Left renal pelvis (tissue), 4 donors: ENCODE results near the gene PRICKLE2. TPM values are rescaled to one million over a fixed set of nuclear protein-coding genes. Genes with fewer than 3 reads are reported as not detected.

Source experiments
- DNase-seq, 4 donors: peaks; one replicate each; pipeline ENCODE4 v3.0.0-alpha.2; 2013; ENCODE audit warnings: low read depth in 4 of 4, low spot score in 3 of 4
- polyA plus RNA-seq, 4 donors: library from polyadenylated mRNA; unstranded; fragments of 120-200 nt; gene quantifications; one replicate each; pipeline ENCODE4 v1.2.1, GENCODE V29; 2013; ENCODE audit not compliant: insufficient read length in 4 of 4

PRICKLE2 gene
- polyA plus RNA-seq, 4 donors: 19.3 to 20.8 (median 20.0) TPM

DNA sequence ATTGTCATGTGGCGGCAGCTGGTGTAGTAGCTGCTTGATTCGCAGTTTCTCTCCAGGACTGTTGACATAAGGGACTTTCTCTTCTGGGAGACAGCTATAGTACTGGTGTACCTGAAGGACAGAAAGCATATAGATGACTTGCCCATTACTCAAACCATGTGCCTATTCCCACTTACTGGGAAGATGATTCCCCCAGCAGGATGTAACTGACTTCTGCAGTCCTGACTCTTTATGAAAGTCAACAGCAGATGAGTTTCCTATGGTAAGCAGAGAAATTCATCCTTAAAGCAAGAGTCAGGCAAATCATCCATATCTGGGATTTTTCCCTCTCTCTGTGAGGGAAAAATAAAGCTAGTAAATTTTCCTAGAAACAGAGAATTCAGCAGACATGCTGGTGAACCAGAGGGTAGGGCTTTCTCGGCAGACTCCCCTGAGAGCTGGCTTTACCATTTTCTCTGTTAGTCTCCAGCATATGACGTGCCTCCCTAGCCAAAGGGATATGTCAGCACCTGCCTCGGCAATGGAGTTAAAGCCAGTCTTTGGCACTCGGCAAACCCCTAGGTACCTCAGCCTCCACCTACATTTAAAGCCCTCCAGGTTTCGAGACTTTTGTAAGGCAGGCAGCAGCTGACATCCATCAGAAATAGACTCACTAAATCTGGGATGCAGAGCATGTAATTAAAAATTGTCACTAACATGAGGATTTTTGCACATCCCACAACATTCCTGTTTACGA, 62.1 kb downstream of the PRICKLE2 start:
- DNase-seq: no peak

- no peak for DNase-seq
Measured at GRCh38 chr3:64161481-64161952, 63.7 kb downstream of the PRICKLE2 start.

- no peak for DNase-seq
Measured at GRCh38 chr3:64160000-64160695, 65.1 kb downstream of the PRICKLE2 start.

- no peak for DNase-seq
Measured at GRCh38 chr3:64158334-64158733, 66.9 kb downstream of the PRICKLE2 start.

DNA sequence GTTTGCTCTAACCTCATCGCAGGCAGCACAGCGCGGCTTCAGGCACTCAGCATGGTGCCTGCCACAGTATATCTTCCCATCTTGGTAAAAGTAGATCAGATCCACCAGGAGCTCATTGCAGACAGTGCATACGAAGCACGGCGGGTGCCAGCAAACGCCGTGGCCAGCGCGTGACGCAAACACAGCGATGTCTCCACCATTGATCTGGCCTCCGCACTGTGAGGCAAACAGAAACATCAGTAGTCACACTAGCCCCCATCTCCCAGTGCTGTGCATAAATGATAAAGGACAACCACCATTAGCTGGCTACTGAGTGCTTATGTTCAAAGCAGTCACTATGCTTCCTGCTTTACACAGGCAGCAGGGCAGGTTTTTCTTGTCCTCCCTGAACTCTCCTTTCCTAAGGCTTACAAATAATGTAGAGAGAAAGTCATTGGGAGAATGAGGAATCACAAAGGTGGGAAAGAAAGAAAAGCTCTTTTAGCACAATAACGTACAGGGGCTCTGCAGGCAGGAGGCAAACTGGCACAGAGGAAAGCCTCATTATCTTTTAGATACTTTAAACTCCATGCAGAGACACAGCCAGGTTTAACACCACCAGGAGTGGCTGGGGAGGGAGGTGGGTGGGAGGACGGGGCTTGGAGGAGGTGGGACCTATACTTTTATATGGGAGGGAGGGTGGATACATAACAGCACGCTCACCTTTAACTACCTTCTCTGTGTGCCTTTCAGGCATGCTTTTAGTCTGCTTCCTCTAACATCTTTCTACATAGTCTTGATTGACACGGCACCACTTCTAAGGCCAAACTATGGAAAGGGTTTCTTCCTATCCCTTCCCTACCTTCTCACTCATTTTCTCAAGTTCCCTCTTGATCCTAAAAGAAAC, 67.9 kb downstream of the PRICKLE2 start:
- no peak for DNase-seq

DNA sequence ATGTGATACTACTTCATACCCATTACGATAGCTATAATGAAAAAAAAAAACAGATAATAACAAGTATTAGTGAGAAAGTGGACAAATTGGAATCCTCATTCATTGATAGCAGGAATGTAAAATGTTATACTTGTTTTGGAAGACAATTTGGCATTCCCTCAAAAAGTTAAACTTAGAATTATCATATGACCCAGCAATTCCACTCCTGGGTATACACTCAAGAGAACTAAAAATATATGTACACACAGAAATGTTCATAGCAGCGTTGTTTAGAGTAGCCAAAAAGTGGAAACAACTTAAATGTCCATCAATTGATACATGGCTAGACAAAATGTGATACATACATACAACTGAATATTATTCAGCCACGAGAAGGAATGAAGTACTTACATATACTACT, 69.9 kb downstream of the PRICKLE2 start:
- no peak for DNase-seq

DNA sequence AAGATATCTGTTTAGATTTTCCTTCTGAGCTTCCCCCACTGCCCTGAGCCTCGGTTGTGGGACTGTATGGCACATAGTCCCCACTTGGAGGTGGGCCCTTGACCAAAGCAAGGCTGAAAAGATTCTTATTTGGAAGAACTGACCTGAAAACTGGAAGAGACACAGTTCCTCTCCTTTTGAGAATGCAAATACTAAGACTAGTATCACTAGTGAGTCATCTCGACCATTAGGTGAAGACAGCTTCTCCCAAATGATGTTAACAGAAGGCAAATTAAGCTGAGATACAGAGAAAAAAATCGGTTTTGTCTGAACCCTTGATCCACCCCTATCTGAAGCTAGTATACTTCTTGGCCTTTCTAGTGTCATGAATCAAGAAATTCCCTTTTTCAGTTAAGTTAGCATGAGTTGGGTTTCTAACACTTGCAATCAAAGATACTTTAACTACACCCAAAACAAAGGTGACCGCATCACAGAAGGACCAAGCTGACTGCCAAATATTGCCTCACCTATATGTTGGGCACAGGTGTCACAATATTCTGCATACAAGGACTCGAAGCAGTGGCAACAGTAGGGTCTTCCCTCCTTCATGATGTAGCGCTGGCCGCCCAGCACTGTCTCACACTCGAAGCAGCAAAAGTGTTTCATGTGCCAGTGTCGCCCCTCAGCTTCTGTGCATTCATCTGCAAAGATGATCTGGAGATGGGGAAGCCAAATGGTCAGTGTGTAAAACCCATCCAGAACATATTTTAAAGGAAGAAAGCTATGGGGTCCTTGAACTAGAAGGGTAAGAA, 72.4 kb downstream of the PRICKLE2 start:
- no peak for DNase-seq

DNA sequence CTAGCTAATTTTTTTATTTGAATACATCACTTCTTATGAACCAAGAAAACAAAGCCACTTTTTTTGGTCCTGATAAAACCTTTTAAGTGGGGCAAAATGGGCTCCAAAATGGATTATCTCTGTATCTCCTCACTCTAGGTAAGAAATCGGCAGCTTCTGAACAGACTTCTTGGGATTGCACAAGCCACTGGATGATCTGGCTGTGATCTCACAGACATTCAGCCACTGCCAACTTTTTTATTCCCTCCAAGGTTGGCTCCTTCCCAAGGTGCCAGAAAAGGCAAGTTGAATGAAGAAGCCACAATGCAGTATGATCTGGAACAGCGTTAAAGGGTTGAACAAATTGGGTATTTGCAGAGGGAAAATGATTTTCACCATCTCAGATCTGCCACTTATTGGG, 73.2 kb downstream of the PRICKLE2 start:
- no peak for DNase-seq

DNA sequence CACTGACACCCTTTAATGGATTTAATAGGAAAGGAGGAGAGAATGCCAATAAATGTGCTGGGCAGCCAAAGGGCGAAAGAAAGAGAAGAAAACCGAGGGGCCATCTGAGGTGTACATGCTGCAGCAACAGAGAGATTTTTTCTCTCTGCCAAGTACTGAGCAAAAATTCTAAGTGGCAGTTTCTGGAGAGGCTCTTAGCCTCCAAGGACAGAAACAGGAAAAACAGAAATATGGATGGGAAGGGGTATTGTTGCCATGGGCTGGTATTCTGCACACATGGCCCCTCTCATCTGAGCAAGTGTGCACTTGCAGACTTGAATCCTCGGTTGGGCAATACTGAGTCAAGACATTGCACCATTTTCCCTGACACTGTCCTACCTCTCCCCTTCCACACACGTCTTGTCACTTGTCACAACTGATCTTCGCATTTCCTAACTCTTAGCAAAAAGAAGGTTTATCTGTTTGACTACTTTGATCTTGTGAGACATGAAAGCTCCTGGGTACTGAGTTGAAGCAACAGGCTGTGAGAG, 73.9 kb downstream of the PRICKLE2 start:
- DNase-seq: no peak

DNA sequence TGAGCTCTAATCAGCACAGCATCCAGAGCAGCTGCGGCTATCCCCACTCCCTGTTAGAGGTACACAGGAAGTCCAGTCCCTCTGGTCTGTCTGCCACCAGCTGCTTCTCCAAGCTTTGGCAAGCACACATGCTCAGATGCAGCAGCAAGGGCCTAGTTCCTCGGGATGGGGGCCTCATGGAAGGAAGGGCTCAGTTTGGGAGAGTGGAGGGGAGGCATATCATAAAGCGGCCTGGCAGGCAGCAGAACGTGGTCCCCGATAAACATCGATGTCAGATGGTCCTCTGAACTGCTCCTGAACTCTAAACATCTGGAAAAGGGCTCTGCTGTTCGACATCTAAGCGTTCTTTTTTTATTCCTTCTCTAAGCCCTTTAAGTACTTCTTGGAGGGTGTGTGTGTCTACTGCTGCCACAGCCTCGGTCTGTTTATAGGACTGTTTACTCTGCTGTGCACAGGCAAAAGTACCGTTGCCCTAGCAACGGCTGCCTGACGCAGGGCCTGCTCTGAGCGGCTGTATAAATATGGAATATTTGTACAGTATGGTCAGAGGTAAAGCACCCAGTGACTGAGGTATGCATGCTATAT, 74.6 kb downstream of the PRICKLE2 start:
- DNase-seq: peak in 3 of 4 donors; percentile 66 to 75 (median 75)

- no peak for DNase-seq
Measured at GRCh38 chr3:64149886-64150285, 75.4 kb downstream of the PRICKLE2 start.

DNA sequence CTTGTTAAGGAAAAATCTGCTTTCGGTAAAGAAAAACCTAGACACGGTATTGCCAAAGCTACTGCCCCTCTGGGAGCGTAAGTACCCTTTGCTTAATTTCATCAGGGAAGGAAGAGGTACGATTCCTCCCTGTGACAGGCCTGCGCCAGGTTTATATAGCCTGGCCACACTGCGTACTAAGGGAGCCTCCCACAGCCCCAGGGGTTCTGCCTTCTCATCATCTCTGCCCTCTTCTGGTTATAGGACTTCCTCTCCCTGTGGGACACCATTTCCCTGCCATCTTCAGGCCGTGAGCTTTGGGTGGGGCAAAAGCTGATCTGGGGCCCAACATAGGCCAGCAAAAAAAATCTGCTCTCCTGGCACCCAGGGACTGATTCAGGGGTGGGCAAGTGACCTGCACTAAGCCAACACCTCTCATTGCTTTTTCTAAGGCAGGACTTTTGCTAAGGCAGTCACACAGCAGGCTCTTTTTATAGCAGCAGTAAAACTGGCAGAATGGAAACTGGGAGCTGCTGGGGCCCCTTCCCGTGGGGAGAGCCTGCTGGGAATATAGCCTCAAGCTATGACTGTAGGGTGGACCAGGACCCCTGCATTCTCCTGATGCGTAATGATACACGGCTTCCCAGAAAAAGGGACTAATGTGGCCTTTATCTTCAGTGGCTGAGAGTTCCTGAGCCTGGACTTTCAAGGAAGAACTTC, 76.2 kb downstream of the PRICKLE2 start:
- DNase-seq: no peak

DNA sequence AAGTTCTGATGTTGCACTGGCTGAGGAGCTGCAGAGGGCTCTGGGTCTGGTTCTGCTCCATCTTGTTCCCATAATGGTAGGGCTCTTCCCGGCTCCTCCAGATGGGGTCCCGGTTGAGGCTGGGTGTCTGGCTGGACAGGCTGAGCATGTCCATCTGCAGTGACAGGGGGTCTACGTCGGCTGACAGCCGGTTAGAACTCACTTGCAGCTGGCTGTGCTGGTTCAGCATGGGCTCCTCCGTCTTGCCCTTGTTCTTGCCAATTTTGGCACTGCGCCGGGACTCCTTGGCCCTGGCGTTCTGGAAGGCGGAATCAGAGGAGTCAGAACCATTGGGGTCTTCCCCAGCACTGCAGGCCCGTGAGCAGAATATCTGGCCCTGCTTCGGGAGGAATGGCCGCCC, 78.1 kb downstream of the PRICKLE2 start:
- DNase-seq: no peak

DNA sequence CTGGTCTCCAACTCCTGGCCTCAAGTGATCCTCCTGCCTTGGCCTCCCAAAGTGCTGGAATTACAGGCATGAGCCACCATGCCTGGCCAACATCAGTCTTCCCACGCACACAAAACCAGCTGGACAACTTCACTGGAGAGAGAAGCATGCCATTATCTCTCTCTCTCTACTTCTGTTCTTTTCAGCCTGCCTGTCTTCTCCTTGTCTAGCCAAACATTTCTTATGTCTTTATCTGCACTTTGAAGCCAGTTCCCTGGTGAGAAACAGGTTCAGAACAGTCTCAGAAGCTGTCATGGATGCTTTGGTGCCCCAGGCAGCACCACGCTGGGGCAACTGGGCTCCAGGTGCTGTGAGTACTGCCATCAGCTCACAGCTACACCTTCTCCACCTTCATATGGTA, 79.8 kb downstream of the PRICKLE2 start:
- no peak for DNase-seq

- DNase-seq: no peak
Measured at GRCh38 chr3:64144241-64144900, 80.9 kb downstream of the PRICKLE2 start.

- DNase-seq: no peak
Measured at GRCh38 chr3:64143409-64144130, 81.7 kb downstream of the PRICKLE2 start.

DNA sequence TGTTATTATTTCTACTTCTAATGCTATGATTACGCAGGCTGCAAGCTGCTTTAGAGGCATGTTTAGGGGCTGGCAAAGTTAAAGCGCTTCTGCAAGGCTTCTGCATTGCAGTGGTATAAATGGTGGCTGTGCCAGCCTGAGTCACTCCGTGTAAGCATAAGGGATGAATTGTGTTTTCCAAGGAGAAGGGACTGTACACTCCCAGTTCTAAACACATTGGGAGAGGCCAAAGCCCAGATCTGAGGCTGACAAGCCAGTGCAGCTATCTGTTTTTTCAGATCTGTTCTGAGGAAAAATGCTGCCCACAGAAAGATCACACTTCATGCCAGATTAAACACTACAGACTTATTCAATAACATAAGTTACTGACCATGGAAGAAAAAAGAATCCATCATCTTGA, 83.8 kb downstream of the PRICKLE2 start:
- no peak for DNase-seq

DNA sequence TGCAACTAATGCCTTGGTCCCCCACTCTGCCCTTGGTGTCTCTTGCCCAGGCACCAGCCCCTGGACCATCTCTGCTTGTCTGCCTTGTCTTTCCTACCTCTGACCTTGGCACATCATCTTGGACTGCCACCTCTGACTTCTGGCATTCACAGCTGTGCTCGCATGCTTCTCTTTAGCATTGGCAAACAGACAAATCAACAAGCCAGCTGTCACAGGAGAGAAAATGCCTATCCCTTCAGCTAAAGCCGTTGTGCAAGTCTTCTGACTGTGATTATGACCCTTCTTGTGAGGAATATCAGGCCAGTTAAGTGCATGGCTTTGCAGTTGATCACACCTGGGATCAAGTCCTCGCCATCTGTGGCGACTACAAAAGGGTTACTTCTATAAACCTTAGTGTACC, 84.6 kb downstream of the PRICKLE2 start:
- no peak for DNase-seq
